ENCODE data around the gene IFNG. TPM values are rescaled to one million over a fixed set of nuclear protein-coding genes. Genes with fewer than 3 reads are reported as not detected.

IFNG gene
- total RNA-seq, 1 experiment from 2014 or later = 0.44 TPM

GRCh38 chr12:68190301-68190700 is 30.8 kb upstream of the IFNG start:
- Histone ChIP-seq H3K79me2 (ENCODE audit: insufficient read depth, low read length) (no peaks in the 10 kb centered on the region), H2AFZ (ENCODE audit: low read depth, low read length, poor library complexity, severe bottlenecking) (peak overlapping the region; percentile 18), H3K27ac (ENCODE audit: low read depth, low read length) (no peak overlapping the region), H3K4me1 (ENCODE audit: control insufficient read depth in 1 of 2, insufficient read depth in 2 of 2, low read length in 2 of 2) (peaks cover 0 to 5% of the 10 kb centered on the region in 2 experiments; a peak in 2 of 4 replicates), H3K36me3 (ENCODE audit: control insufficient read depth in 1 of 2, insufficient read depth in 2 of 2, low read length in 2 of 2) (no peaks in the 10 kb centered on the region), H3K27me3 (ENCODE audit: insufficient read depth, low read length) (no peaks in the 10 kb centered on the region), H3K4me2 (ENCODE audit: low read length) (no peak overlapping the region), H4K20me1 (ENCODE audit: insufficient read depth) (no peaks in the 10 kb centered on the region), H3K4me3 (replicated peaks in 1 of 2; ENCODE audit: low read depth in 1 of 2, low read length in 2 of 2) (no peak overlapping the region), H3K9me2 (ENCODE audit: insufficient read depth) (no peaks in the 10 kb centered on the region), H3K9ac (ENCODE audit: low read length) (no peak overlapping the region), H3K9me3 (ENCODE audit: control insufficient read depth in 1 of 2, insufficient read depth in 1 of 2, low read depth in 1 of 2, low read length in 2 of 2) (no peaks in the 10 kb centered on the region)
- TF ChIP-seq TCF7L2 (IDR thresholded peaks at IDR 0.05; ENCODE audit: borderline replicate concordance, extremely low read depth, insufficient read depth, insufficient read length) = no peak
- TF ChIP-seq CBX3 (IDR thresholded peaks at IDR 0.05; ENCODE audit: low read depth) = no peak
- no peak for TF ChIP-seq CEBPB (IDR thresholded peaks at IDR 0.05; ENCODE audit: low read depth)
- TF ChIP-seq REST (IDR thresholded peaks at IDR 0.05; ENCODE audit: low read depth) = no peak
- TF ChIP-seq CTCF (IDR thresholded peaks at IDR 0.05 in 2 of 3, conservative IDR thresholded peaks at IDR 0.05 in 1 of 3; ENCODE audit: borderline replicate concordance in 1 of 3, insufficient read depth in 1 of 3, low read depth in 2 of 3, low read length in 2 of 3) = no peak
- no peak for TF ChIP-seq SIN3A (IDR thresholded peaks at IDR 0.05; ENCODE audit: low read depth)
- TF ChIP-seq ELF1 (IDR thresholded peaks at IDR 0.05; ENCODE audit: borderline replicate concordance, low read depth) = no peak
- no peak for TF ChIP-seq ZNF274 (IDR thresholded peaks at IDR 0.05; ENCODE audit: low read depth, low read length)
- no peak for TF ChIP-seq ZFX (IDR thresholded peaks at IDR 0.05)
- TF ChIP-seq POLR2AphosphoS5 (IDR thresholded peaks at IDR 0.05; ENCODE audit: low read depth, low read length) = no peak
- no peak for TF ChIP-seq YY1 (IDR thresholded peaks at IDR 0.05; ENCODE audit: extremely low read depth, insufficient replicate concordance, low read depth, low read length)
- ChIA-PET POLR2A (no interaction called here), CTCF (no interaction called here), RAD21 (ENCODE audit: low non-redundant PET in 1 of 2, low total read pairs in 2 of 2, uncharacterized antibody in 2 of 2, unreplicated experiment in 2 of 2) (no interaction called here)
- BruUV-seq (replicated peaks) = no TSS peak
- intact Hi-C loops (cut with micrococcal nuclease) = no loop called here
- DNase-seq (ENCODE audit: low read depth, low spot score) = no peak
- no peak for ATAC-seq
